Stimulated activated CD4-positive, alpha-beta T cell treated with anti-CD3 and anti-CD28 coated beads, Interleukin-1b, Interleukin-23, amount 100 ng/mL, for 1 hour (primary cell): Measurements from ENCODE around the gene CYB5R3.
"Not testable (repeated sequence)": the region's sequence is repeated elsewhere in the genome, so short reads cannot be mapped to it uniquely, and the experiment has no call there.

Experiments used
- DNase-seq, 2 donors: peaks; one replicate each; pipeline ENCODE4 v3.0.0-alpha.2; 2020; ENCODE audit warnings: low read depth in 2 of 2

Gene CYB5R3

DNA sequence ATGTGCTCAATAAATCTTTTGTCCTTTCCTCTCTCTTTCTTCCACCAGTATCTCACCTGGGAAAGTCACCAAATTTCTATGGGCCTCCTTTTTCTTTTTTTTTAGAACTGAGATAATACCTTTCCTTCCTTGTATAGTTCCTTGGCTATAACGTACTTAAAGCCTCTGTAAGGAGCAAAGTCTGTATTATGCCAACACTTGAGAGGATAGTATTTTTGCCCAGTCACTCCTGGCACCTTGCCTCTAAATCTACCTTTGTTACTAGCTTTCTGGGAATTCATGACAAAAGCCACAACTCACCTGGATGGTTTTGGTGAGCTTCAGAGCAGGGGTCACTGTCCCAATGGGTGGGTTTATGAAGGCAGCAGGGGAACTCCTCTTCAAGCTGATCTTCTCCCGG lies 46.7 kb downstream of the CYB5R3 start:
- DNase-seq = no peak

DNA sequence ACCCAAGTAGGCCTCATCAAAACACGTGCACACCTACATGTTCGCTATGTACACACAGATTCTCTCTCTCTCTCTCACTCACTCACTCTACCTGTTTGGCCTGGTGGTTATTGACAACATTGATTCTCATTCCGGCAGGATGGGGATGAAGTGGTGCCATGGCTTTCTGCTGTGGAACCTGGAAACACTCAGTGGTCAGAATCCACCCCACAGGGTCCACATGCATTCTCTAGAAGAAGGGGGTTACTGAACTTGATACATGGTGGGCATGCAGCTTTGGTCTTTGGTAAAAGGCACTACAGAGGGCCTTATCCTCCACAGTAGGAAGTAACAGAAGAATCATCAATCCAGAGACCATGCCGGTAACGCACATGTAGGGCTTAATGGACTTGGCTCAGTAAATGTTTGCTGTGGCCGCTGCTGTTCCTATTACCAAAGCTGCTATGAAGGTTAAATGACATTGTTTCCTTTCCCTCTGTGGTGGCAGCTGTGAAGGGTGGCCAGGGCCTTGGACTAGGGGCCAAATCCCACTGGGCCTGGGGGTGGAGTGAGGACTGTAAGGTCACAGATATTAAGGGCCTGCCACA lies 47.2 kb downstream of the CYB5R3 start:
- DNase-seq = no peak

DNA sequence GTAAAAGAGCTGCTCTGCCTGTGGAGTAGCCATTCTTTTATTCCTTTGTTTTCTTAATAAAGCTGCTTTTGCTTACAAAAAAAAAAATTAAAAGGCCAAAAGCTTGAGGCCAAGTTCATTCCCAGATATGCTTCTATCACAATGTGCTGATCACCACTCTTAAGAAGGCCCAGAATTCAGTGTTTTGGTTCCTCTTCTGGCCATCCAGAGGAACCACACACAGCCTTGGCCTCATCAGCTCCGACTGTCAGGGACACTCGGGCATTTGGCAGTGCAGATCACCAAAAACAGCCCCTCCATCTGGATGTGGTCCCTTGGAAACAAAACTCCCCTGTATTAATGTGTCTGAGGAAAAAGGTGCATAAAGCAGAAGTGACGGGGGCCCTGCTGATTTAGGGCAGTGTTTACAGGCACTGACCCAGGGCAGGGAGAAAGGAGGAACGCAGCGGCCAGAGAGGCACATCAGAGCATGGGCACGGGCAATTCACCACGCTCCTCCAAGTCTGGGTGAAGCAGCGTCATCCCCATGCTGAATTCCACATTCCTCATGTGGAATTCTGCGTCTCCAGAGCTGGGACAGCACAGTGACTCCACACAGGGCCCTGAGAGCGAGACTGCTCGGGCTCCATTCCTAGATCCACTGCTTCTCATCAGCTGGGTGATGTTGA lies 52.2 kb downstream of the CYB5R3 start:
- DNase-seq = no peak

DNA sequence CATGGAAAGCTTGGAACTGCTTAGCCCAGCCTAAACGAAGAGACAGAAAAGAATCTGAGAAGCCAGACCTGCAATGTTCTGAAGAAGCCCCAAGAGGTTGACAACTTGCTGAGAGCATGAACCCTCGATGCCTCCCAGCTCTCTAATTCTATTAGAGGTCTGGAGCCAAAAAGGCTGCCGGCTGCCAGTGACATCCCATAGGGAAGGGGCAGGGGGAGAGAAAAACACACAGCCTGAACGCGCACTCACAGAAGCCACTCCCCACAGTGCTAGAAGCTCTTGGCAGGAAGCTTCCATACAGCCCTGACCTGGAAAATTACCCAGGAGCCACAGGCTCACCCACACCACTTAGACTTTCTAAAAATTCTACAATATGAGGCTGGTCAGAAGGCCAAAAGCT lies 52.9 kb downstream of the CYB5R3 start:
- DNase-seq = no peak

DNA sequence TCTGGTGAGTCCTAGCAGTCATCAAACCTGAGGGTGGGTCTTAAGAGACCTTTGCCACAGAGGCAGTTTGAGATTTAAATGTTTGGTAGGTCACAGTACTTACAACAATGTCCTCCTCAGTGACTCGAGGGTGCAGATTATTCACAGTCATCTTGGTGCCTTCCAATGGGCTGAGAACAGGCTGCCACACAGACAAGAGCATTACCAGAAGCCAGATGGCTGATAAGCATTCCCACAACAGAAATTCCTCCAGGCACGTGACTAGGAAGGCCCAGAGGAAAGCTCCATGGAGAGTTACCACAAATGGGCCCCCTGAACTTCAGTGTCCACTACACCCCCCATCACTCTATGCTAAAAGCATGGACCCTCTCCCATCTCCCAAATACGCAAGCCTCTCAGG lies 53.8 kb downstream of the CYB5R3 start:
- no peak for DNase-seq

DNA sequence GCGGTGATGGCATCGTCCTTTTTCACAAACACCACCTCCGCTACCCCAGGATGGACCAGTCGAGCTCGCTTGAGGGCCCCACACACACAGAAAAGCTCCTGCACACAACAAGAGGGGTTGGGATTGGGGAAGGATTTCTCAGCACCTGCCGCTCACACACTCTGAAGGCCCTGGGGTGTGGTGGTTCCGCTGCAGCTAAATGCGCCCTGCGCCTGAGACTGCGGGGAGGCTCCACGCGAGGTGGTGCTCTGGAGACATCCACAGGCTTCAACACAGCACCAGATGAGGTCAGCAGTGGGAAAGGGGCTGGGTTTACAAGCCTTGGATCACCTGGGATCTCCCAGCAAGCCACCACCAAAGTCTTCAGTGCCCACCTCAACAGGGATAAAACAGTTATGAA lies 57.2 kb downstream of the CYB5R3 start:
- DNase-seq = no peak

DNA sequence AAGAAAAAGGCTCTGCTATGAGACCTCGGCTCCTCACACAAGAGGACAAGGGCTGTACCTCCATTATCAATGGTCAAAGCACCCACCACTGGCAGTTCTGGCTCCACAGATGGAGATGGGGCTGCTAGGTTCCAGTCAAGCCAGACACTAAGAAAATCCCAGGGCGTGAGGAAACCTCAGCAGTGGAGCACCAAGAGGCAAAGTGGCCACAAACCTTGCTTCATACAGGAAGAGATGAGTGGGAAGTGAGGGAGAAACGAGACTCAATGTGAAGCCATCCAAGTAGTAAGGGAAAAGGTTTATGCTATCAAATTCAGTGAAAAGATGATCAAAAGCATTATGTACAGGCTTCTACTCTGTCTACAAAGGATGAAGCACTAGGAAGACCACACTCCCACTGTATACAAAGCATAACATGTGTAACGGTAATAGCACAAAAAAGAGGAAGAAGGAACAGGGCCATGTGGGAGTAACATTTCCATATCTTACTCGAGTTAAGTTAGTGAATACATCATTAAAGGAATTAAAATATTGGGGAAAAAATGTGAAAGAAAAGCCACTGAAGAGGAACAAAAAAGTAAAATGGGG lies 61.5 kb downstream of the CYB5R3 start:
- DNase-seq = no peak

DNA sequence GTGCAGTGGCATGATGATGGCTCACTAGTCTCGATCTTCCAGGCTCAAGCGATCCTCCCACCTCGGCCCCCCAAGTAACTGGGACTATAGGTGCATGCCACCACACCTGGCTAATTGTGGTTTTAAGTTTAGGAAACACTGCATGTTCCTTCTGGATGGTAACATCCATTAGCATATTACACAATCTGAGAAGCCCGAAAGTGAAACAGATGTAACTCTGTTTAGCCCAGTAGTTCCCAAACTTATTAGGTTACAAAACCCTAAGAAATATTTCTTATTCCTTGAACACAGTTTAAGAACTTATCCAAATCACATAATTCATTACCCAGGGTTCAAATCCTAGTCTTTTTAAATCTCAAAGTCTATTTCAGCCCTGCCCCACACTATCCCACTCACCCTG lies 62.8 kb downstream of the CYB5R3 start:
- no peak for DNase-seq

DNA sequence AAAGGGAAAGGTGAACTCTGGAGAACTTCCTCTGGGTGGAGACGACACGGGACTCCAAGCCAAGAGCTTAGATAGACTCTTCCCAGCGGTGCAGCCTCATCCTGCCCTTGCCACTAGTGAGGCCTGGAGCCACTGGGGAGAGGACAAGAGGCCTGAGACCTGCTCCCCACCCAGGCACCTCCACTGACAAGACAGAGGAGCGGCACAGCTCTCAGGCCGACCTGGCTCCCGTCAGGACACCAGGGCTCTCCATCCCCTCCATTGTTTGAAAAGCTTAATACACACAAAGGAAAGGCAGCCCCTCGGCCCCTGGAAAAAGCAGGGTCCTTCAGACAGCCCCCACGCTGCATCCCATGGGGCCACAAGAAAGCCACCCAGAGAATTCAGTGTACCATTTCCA lies 64.1 kb downstream of the CYB5R3 start:
- DNase-seq = no peak

DNA sequence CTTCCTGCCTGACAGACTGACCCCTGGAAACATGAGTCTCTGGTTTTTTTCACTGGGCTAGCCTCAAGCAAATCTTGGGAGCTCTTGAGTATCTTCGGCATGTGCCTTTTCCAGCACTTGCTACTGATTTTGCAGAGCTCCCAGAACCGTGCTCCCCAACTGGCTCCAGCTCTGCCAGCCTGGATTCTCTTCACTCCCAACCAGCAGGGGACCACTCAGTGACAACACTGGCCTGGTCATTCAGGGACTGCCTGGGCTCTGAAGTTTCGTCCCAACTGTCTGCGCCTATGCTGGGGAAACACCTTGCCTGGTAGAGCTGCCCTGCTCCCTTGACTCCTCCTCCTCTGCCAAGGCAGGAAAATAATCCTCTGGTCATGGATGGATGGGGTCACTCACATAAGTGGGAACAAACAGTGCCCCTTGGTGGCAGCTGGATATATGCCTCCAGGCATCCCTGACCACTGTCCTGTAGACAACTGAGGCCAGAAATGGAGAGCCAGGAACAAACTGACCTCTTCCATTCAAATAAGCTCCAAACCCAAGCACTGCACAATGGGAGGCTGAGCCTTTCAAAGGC lies 64.7 kb downstream of the CYB5R3 start:
- DNase-seq = no peak

DNA sequence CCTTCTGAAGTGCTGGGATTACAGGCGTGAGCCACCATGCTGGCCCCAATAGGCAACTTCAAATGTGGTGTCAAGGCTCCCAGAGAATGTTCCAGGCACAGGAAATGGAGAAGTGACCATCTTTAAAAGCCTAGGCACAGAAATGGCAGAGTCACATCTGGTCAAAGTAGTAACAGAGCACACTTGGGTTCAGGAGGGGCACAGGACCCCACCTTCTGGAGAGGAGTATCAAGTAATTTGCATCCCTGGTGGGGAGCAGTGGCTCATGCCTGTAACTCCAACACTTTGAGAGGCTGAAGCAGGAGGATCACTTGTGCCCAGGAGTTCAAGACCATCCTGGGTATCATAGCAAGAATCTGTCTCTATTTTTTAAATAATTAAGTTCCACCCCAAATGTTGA lies 66.2 kb downstream of the CYB5R3 start:
- DNase-seq = no peak

DNA sequence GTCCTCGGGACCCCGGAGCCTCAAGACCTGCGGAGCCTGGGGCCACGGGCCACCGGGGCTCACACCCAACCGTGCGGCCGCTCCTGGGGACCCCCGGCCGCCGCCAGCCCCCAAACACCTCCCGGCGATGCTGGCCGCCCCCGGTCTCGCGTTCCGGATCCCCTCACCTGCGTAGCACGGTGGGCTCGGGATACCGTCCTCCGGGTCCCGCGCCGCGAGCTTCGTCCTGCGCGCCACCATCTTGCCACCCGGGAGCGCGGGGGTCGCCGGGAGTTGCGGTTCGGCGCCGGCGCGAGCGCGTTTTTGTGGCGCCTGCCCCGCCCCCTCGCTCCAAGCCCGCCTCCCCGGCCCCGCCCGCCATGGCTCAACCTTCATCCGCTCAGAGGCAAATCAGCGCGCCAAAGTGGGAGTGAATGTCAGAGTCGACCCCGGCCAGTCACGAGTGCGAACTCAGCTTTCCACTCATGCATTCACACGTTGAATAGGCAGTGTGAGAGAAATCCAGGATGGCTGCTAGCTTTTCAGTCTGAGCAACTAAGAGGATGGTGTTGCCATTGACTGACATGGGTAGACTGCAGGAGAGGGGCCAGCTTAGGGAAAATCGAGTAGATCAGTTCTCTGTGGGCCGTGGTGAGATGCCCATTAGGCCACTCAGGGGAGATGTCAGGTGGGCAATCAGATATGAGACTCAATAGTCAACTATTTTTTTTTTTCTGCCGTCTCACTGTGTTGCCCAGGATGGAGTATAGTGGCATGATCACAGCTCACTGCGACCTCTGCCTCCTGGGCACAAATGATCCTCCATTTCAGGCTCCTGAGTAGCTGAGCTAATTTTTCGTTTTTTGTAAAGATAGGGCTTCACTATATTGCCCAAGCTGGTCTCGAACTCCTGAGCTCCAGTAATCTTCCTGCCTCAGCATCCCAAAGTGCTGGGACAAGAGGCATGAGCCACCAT lies 67.2 kb downstream of the CYB5R3 start:
- peak; percentile 58 to 74 for DNase-seq

DNA sequence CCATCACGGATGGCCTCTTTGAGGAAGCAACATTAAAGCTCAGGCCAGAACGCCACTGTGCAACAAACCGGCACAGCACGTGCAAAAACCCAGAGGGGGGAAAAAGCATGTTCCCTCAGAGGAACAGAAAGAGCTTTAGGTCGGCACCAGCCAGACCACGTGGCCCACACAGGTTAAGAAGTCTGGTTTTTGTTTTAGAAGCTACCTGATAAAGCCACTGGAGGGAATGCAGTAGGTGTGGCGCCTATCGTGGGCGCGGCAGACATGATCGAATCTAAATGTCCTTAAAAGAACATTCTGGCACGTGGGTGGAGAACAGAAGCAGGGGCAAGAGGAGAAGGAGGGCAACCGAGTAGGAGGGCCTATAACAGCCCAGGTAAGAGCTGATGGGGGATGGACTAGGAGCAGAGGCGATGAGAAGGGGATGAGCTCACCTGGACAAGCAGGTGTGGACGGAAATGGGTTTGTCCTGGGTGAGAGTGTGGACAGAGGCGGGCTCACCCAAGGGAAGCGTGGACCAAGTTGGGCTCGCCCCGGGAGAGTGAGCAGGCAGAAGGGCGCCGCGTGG lies 67.9 kb downstream of the CYB5R3 start:
- not testable (repeated sequence) for DNase-seq

DNA sequence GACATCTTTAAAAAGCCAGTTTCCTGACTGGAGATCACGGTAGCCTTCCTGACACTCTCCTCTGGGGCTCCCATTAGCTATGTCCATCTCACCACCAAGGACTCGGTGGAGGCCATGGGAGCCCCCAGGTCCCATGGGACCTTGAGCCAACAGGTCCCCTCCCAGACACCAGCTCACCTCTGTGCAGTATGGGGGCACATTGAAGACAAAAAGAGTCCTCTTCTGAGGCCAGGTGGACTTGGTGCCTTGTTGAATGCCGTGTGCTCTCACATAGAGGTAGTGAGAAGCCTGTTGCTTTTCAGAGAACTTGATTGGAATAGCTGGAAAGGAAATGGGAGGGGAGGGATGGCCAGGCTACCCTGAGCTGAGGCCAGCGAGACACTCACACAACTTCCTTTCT lies 69.2 kb downstream of the CYB5R3 start:
- DNase-seq = not testable (repeated sequence)

DNA sequence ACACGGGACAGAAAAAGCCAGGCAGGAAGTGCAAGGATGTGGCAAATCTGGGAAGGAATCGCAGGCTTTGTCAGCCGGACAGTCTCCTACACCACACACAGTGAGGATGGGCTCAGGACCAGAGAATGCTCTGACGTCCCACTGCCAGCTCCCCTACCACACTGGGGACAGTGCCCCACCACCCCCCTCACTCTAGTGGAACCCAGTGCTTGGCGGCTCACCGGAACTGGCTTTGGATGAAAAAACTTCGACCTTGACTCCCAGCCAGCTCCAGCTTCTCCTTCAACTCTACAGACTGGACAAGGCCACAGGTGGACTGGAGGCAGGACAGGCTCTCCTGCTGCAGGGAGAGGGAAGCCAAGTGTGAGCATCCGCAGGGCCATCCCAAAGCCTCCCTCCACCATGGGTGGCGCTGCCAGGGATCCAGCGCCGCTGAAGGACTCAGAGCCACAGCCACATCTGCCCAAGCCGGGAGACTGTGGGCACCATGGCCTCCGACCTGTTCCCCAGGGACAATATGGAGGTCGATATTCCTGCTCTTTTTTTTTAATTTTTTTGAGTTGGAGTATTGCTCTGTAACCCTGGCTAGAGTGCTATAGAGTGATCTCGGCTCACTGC lies 71.5 kb downstream of the CYB5R3 start:
- DNase-seq = no peak

DNA sequence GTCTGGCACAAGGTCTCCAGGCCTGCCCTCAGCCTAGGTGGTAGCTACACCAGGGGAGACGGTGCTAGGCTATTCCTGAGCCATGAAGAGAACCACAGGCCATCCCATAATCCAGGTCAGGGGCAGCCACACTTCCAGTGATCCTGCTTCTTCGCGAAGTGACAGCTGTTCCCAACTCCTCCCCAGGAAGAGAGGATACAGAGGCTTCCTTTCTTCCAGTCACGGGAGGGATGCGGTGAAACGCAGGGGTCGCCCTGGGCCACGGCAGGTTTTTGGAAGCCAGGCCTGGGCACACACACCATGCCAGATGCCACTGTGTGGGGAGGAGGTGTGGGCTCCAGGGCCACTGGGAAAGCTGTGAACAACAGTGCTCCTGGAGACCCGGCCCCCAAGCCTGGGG lies 72.1 kb downstream of the CYB5R3 start:
- not testable (repeated sequence) for DNase-seq

DNA sequence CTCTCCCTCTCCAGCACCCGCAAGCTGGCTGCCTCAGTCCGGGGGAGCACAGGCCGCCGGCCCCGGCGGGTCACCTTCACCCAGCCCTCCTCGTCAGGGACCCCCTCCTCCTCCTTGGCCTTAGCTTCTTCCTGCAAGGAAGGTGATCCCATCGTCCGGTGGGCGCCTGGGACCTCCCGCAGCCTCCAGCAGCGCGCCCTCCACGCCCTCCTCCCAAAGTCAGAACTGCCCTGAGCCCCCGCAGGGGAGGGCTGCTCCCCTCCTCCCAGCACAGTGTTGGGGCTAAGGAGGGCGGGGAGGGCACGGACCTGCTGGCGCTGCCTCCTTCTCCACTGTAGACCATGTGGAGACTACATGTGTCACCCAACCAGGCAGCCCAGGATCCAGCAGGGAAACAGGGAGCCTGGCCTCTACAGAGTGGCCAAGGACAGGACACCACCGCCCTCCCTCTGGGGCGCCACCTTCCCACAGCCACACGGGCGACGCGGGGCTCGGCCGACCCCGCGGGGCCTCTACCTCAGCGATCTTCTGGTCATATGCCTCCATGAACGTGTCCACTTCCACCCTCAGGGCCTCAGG lies 73.1 kb downstream of the CYB5R3 start:
- not testable (repeated sequence) for DNase-seq

DNA sequence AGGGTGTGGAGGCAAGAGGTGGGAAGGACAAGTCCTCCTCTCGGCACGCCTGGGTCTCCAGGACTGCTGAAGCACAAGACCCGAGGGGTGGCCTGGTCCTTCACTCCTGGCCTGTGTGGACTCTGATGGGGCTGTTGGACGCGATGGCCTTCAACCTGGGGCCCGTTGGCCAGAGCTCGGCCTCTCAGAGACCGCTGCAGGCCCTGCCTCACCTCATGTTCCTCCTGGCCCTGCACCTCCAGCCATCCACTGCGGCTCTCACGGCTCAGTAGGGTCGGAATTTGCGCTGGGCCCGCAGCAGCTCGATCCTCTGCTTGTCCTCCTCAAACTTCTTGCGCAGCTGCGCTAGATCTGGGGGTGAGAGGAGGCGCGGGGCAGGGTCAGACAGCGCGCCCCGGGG lies 74.7 kb downstream of the CYB5R3 start:
- not testable (repeated sequence) for DNase-seq

DNA sequence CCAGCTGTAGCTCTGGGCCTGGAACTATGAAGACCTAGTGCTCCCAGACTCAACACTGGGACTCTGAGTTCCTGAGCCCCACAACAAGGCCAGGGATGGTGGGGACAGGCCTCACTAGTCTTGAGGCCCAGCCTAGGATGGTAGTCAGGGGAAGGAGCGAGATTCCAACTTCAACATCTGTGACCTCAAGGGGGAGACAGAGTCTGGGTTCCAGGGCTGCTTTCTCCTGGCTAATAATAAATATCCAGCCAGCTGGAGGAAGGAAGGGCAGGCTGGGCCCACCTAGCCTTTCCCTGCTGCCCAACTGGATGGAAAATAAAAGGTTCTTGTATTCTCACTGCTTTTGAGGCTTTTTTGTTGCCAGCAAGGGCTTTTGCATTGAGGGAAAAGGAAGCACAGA lies 75.1 kb downstream of the CYB5R3 start:
- not testable (repeated sequence) for DNase-seq

DNA sequence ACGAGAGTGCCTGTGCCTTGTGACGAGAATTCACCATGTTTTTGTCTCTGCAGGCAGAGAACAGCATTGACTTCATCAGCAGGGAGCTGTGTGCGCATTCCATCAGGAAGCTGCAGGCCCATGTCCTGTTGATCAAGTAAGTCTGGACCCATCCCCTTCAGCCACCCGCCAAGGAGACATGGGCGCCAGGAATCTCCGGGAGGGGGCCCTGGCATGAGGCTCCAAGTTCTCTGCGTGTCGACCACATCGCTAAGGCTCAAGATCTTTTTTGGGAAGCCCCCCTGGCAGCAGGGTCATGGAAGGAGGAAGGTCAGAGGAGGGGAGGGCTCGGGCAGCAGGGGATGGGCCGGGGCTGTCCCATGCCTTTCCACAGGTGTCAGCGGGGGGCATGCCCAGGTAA lies 78.1 kb downstream of the CYB5R3 start:
- DNase-seq = not testable (repeated sequence)

DNA sequence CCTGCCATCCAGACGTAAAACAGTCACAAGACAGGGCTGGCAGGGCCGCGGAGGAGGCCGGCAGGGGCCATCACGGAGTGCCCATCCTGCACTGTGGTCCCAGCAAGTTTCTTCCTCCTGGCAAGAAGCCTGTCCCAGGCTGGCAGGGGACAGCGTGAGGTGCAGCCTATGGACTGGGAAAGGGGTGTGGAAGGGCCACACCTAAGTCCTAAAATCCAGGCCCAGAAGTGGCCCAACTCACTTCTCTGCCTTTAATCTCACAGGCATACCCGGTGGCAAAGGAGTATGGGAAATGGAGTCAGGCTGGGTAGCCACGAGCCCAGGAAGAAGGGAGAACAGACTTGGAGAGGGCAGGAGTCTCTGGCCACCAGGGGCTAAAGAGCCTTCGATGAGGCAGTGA lies 78.6 kb downstream of the CYB5R3 start:
- DNase-seq = not testable (repeated sequence)
